Ovary (tissue), 9 donors: ENCODE measurements around the gene ARHGEF12. TPM values are rescaled to one million over a fixed set of nuclear protein-coding genes. Genes with fewer than 3 reads are reported as not detected.

ENCODE experiments used
- DNase-seq, 5 donors: peaks; one replicate each; pipeline ENCODE4 v3.0.0-alpha.2; 2019 to 2020
- H3K27ac ChIP-seq, 2 donors: fragments of 200-600 bp; one replicate each; pipeline versions ENCODE4 v1.5.1 to v1.8.0; 2019 to 2022
- H3K27me3 ChIP-seq: fragments of 200-600 bp; one replicate; pipeline ENCODE4 v1.8.0; 2022
- H3K36me3 ChIP-seq: fragments of 200-600 bp; sonication (generic); one replicate; pipeline ENCODE4 v1.5.1; 2019
- H3K4me1 ChIP-seq: one replicate; pipeline ENCODE4 v1.8.1; 2013; ENCODE audit warnings: mild to moderate bottlenecking, moderate library complexity; ENCODE audit not compliant: insufficient read depth
- H3K4me3 ChIP-seq: fragments of 200-600 bp; sonication (generic); one replicate; pipeline ENCODE4 v1.5.1; 2017
- H3K9me3 ChIP-seq, 2 donors: fragments of 200-600 bp in 1 of 2; sonication (generic) in 1 of 2; one replicate each; pipeline versions ENCODE4 v1.5.1 to v1.8.1; 2013 to 2019; ENCODE audit warnings: mild to moderate bottlenecking in 1 of 2, moderate library complexity in 1 of 2
- CTCF ChIP-seq, 3 donors: fragments of 450-650 bp in 2 of 3; fragments of 200-600 bp in 1 of 3; IDR thresholded peaks; one replicate each; pipeline versions ENCODE4 v1.5.1 to v1.8.0; 2016 to 2022; ENCODE audit warnings: antibody characterized with exemption in 3 of 3, mild to moderate bottlenecking in 1 of 3
- EP300 ChIP-seq: sonication (generic); formaldehyde crosslinking; IDR thresholded peaks from one replicate; pipeline ENCODE4 v1.6.1; 2017; ENCODE audit warnings: antibody characterized with exemption
- POLR2A ChIP-seq: fragments of 450-650 bp; IDR thresholded peaks from one replicate; pipeline ENCODE4 v1.6.1; 2017; ENCODE audit warnings: antibody characterized with exemption, mild to moderate bottlenecking, moderate library complexity
- WGBS, 3 donors: extraction: QIAGEN DNeasy Blood & Tissue Kit in 1 of 3; methylation state at CpG; one replicate each; pipeline versions ENCODE4 v1.1.5 to v1.1.7; 2013 to 2017; 5-methylcytosine and 5-hydroxymethylcytosine counted together
- intact Hi-C, 4 donors: fragments of 100-400 bp; cut with DNase I; formaldehyde crosslinking; loops; one replicate each; pipeline versions ENCODE4 v1.11.0 to v1.15.1; 2022 to 2023
- polyA plus RNA-seq, 2 donors: library from polyadenylated mRNA; stranded (reverse); fragments of 200-250 nt in 1 of 2; fragments of 350-450 nt in 1 of 2; fragmentation: Illumina TruSeq in 1 of 2; extraction: RNeasy Lipid Tissue Mini Kit (QIAGEN cat#74804) in 1 of 2; gene quantifications; one replicate each; pipeline ENCODE4 v1.2.3, GENCODE V29; 2013 to 2014
- total RNA-seq, 7 donors: library from RNA; depleted of rRNA in 2 of 7; stranded (reverse); fragments of >200 nt in 2 of 7; fragmentation: NEBNext Ultra II Directional in 3 of 7; extraction: Animal tissue kit (Norgen Biotek cat#: 25700) in 3 of 7; gene quantifications; one replicate each; pipeline versions ENCODE4 v1.1.0 to v1.2.4, GENCODE V29; 2016 to 2023
- donor health status: DM: no; HTN: no; CAD: no; lungs with moderate emphysema.
- donor health status: DM: no; HTN: no; CAD: no.
- donor health status: Bipolar disorder and iron deficiency.
- donor health status: DM: yes; HTN: yes; CAD: no.
- donor health status: DM: no; HTN: no; CAD: no.
- donor health status: DM: yes; HTN: yes; CAD: no.

The ARHGEF12 gene
- total and polyA plus RNA-seq, 9 donors: 22.1 to 92.9 (median 69.3) TPM

- Histone ChIP-seq H3K4me1 (peaks cover 4% of the 10 kb centered on the region), H3K27me3 (no peaks in the 10 kb centered on the region), H3K4me3 (peak overlapping the region; percentile 48), H3K27ac (peak overlapping the region; percentile 21 to 64), H3K9me3 (no peaks in the 10 kb centered on the region), H3K36me3 (no peaks in the 10 kb centered on the region)
- WGBS, 3 donors: 7 to 16% (median 16%) methylated on average over 41 to 72 of the region's 73 CpGs
- DNase-seq: peak; percentile 50 to 68 (median 65)
- intact Hi-C loops: loop anchor here (2.0 to 10.0 kb wide), 13 partner anchors 171 to 683 kb away; no protein-coding TSS in a partner anchor
- TF ChIP-seq EP300 (no peak), CTCF (IDR thresholded peaks at IDR 0.05) (no peak), POLR2A (no peak)
These were observed 175.9 kb downstream of the ARHGEF12 start for GRCh38 chr11:120511820-120512738.

GRCh38 chr11:120512739-120513435, 176.7 kb downstream of the ARHGEF12 start:
- intact Hi-C loops: loop anchor here (2.0 to 10.0 kb wide), 10 partner anchors 170 to 682 kb away; no protein-coding TSS in a partner anchor
- Histone ChIP-seq H3K4me1 (peaks cover 10% of the 10 kb centered on the region), H3K9me3 (no peaks in the 10 kb centered on the region), H3K4me3 (no peak overlapping the region), H3K27me3 (no peaks in the 10 kb centered on the region), H3K36me3 (no peaks in the 10 kb centered on the region), H3K27ac (peak overlapping the region in 1 of 2 donors; percentile 44)
- peak in 2 of 5 donors; percentile 39 to 42 for DNase-seq
- WGBS, 3 donors: 71 to 82% (median 77%) methylated on average over 22 of the region's 22 CpGs
- TF ChIP-seq CTCF (IDR thresholded peaks at IDR 0.05): no peak
- no peak for TF ChIP-seq EP300
- TF ChIP-seq POLR2A: no peak

- WGBS, 3 donors: 66 to 76% (median 72%) methylated on average over 19 of the region's 19 CpGs
- peaks cover 11% of the 10 kb centered on the region for H3K4me1 ChIP-seq
- peak overlapping the region in 1 of 2 donors; percentile 44 for H3K27ac ChIP-seq
- H3K4me3 ChIP-seq: no peak overlapping the region
- TF ChIP-seq CTCF (IDR thresholded peaks at IDR 0.05) (no peak), EP300 (no peak), POLR2A (no peak)
- intact Hi-C loops: loop anchor here (2.0 to 10.0 kb wide), 10 partner anchors 169 to 681 kb away; no protein-coding TSS in a partner anchor
- DNase-seq: peak in 1 of 5 donors; percentile 26
- no peaks in the 10 kb centered on the region for H3K27me3 ChIP-seq
- H3K9me3 ChIP-seq: no peaks in the 10 kb centered on the region
- no peaks in the 10 kb centered on the region for H3K36me3 ChIP-seq
These were observed 177.5 kb downstream of the ARHGEF12 start for GRCh38 chr11:120513436-120514315.
